ENCODE results near the gene EHD3. TPM values are rescaled to one million over a fixed set of nuclear protein-coding genes. Genes with fewer than 3 reads are reported as not detected.

Gene EHD3
- total and polyA plus RNA-seq, 2 of the 13 experiments (the other 11 are each of a cell fraction or from before 2014, with no cell fraction given), result 0.20 to 0.69 TPM

DNA sequence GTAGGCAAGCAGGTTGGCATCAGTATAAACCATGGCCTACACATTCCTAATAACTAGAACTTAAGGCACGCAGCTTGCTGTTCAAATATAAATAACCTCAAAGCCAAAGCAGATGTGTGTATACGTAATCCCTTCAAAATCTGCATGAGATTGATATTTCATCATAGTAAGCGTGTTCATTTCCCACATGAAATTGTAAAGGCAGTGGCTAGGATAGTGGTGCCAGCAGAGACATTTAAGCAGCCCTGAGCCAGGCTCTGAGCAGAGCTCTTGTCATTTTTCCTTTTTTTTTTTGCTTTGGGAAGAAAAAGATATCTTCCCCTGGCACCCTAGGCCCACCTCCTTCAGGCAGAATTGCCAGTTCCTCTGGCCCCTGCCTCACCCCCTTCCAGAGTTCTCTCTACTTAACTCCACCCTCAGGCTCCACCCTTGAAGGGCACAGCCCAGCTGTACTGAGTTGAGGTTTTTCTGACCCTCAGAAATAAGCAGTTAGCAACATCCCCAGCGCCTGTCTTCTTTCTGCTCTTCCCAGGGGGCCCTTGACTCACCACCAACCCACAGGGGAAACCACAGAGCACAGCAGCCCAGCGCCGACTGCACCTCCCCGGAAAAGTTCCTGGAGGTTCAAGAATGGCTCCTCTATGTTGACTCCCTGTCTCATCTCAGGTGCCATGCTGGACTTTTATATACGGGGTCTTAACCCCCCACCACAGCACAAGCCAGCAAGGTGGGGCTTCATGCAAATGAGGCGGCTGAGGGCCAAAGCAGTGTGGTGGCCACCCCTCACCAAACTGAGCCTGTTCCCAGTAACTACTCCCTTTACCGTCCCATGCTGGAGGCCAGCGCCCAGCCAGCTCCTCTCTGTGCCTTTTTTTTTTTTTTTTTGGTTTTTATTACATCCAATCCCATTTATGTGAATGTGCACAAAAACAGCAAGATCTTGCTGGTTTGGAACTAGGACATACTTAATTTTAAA is 84.7 kb downstream of the EHD3 start:
- in situ Hi-C loops (cut with HindIII; ENCODE audit: extremely low pct_ligation_motif_present, low pct_unique_long_range_greater_than_20kb), result no loop called here
- no peaks in the 10 kb centered on the region for H3K4me1 ChIP-seq (ENCODE audit: insufficient read depth, low read length)
- H4K20me1 ChIP-seq (ENCODE audit: insufficient read depth, low read length), result no peaks in the 10 kb centered on the region
- peaks cover 0 to 4% of the 10 kb centered on the region in 2 experiments; a peak in 1 of 5 replicates for H3K27me3 ChIP-seq (ENCODE audit: control insufficient read depth in 1 of 2, insufficient read depth in 2 of 2, low read length in 2 of 2)
- 36% methylated on average over 11 of the region's 11 CpGs for WGBS (ENCODE audit: low lambda C conversion rate)
- no peak overlapping the region for H2AFZ ChIP-seq (ENCODE audit: low read length)
- FAIRE-seq, result no peak
- no peak overlapping the region for H3K9ac ChIP-seq (ENCODE audit: insufficient read depth, low read depth, low read length)
- TF ChIP-seq ZFP62 (CRISPR knock-in tag; IDR thresholded peaks at IDR 0.05) (no peak), NFATC3 (CRISPR knock-in tag; IDR thresholded peaks at IDR 0.05) (no peak), STAT5B (CRISPR knock-in tag; IDR thresholded peaks at IDR 0.05) (no peak), ATF7 (IDR thresholded peaks at IDR 0.05) (0 out of 2 replicates have a peak, but pooled peaks have one; percentile 20), ATF7 (CRISPR knock-in tag; IDR thresholded peaks at IDR 0.05) (no peak), CREB1 (IDR thresholded peaks at IDR 0.05) (no peak), CREB1 (CRISPR knock-in tag; IDR thresholded peaks at IDR 0.05) (no peak), ATF3 (CRISPR knock-in tag; IDR thresholded peaks at IDR 0.05) (no peak)
- TF ChIP-seq, protein P1, sequence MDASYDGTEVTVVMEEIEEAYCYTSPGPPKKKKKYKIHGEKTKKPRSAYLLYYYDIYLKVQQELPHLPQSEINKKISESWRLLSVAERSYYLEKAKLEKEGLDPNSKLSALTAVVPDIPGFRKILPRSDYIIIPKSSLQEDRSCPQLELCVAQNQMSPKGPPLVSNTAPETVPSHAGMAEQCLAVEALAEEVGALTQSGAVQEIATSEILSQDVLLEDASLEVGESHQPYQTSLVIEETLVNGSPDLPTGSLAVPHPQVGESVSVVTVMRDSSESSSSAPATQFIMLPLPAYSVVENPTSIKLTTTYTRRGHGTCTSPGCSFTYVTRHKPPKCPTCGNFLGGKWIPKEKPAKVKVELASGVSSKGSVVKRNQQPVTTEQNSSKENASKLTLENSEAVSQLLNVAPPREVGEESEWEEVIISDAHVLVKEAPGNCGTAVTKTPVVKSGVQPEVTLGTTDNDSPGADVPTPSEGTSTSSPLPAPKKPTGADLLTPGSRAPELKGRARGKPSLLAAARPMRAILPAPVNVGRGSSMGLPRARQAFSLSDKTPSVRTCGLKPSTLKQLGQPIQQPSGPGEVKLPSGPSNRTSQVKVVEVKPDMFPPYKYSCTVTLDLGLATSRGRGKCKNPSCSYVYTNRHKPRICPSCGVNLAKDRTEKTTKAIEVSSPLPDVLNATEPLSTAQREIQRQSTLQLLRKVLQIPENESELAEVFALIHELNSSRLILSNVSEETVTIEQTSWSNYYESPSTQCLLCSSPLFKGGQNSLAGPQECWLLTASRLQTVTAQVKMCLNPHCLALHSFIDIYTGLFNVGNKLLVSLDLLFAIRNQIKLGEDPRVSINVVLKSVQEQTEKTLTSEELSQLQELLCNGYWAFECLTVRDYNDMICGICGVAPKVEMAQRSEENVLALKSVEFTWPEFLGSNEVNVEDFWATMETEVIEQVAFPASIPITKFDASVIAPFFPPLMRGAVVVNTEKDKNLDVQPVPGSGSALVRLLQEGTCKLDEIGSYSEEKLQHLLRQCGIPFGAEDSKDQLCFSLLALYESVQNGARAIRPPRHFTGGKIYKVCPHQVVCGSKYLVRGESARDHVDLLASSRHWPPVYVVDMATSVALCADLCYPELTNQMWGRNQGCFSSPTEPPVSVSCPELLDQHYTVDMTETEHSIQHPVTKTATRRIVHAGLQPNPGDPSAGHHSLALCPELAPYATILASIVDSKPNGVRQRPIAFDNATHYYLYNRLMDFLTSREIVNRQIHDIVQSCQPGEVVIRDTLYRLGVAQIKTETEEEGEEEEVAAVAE (CRISPR knock-in tag; IDR thresholded peaks at IDR 0.05; ENCODE audit: borderline replicate concordance), result no peak
- H3K36me3 ChIP-seq (replicated peaks in 1 of 2; ENCODE audit: control insufficient read depth in 1 of 2, insufficient read depth in 2 of 2, low read length in 2 of 2), result no peaks in the 10 kb centered on the region
- no TSS peak for BruUV-seq (replicated peaks)
- intact Hi-C loops (cut with micrococcal nuclease; ENCODE audit: unreplicated experiment), result no loop called here
- no peaks in the 10 kb centered on the region for H3K9me3 ChIP-seq (ENCODE audit: low read length)
- H3K79me2 ChIP-seq (ENCODE audit: insufficient read depth, low read length), result no peaks in the 10 kb centered on the region
- ATAC-seq, result no peak
- no peak overlapping the region for H3K4me2 ChIP-seq (ENCODE audit: low read depth, low read length)
- no peak for DNase-seq (ENCODE audit: low spot score)
- no peak overlapping the region for H3K27ac ChIP-seq (ENCODE audit: extremely low read length, insufficient read depth, low read length)
- CTCF ChIA-PET (ENCODE audit: low intra/inter-chr PET ratio, low total read pairs), result no interaction called here
- H3K4me3 ChIP-seq (replicated peaks in 1 of 3; ENCODE audit: insufficient read depth in 1 of 3, low read depth in 2 of 3, low read length in 3 of 3), result no peak overlapping the region
- POLR2A ChIA-PET, result no interaction called here

Small RNAs within 50 kb of the gene (small RNA-seq; reads per million reads assigned to genes)
- 0 reads per million in 3 experiments for gene RNA5SP90 (ENCODE audit: insufficient read depth in 2 of 3, insufficient read length in 3 of 3, low read depth in 2 of 3, low replicate concordance in 1 of 3)

Other genes with a start within 250 kb of the EHD3 start
- gene GALNT14, start 95.7 kb upstream of the EHD3 start, total RNA-seq (2016; rRNA removed; fragmentation: Illumina TruSeq; extraction: Trizol), result not detected in 2 replicates
- not detected in 2 replicates for gene GALNT14, start 95.7 kb upstream of the EHD3 start, polyA plus RNA-seq (2011; rRNA removed)
- not detected in 2 replicates for gene CAPN14, start 16.6 kb upstream of the EHD3 start, total RNA-seq (2016; rRNA removed; fragmentation: Illumina TruSeq; extraction: Trizol)
- not detected in 2 replicates for gene CAPN14, start 16.6 kb upstream of the EHD3 start, polyA plus RNA-seq (2011; rRNA removed)
- gene XDH, start 180.6 kb downstream of the EHD3 start, total RNA-seq (2016; rRNA removed; fragmentation: Illumina TruSeq; extraction: Trizol), result not detected in 2 replicates
- not detected in 2 replicates for gene XDH, start 180.6 kb downstream of the EHD3 start, polyA plus RNA-seq (2011; rRNA removed)

Data from HepG2 (cell line).